ENCODE data around the gene ENKD1. TPM values are rescaled to one million over a fixed set of nuclear protein-coding genes. Genes with fewer than 3 reads are reported as not detected.

ENKD1 gene
- total RNA-seq, 2 donors from 2014 or later = 6.1 to 6.8 TPM

DNA sequence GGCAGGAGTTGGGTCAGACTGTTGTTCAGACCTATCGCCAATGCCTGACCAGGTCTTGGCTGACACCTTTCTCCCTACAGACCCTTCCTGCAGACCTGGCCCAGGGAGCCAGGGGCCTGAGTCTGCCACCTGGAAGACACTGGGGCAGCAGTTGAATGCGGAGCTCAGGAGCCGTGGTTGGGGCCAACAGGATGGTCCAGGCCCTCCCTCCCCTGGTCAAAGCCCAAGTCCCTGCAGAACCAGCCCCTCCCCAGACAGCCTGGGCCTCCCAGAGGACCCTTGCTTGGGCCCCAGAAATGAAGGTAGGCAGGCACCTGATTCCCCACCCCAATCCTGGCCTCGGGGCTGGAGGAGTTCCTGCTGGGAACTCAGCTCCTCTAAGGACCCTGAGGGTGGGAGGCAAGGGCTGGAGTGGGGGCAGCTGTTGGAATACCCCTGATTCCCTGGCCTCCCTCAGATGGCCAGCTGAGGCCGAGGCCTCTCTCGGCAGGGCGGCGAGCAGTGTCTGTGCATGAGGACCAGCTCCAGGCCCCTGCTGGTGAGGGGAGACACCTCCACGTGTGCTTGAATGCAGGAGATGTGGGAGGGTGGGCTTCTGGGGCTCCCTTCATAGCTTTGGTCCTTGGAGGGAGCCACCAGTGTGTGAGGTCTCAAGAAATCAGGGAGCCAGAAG is 10.1 kb downstream of the ENKD1 start:
- Mint-ChIP-seq H3K36me3 (ENCODE audit: low read depth) (peaks cover 5% of the 10 kb centered on the region), H3K27me3 (no peaks in the 10 kb centered on the region), H3K4me1 (peaks cover 18% of the 10 kb centered on the region), H3K27ac (no peak overlapping the region), H3K4me3 (no peak overlapping the region)
- DNase-seq = no peak
- H3K9me3 ChIP-seq (ENCODE audit: control insufficient read depth, low read length, poor library complexity, severe bottlenecking) = no peaks in the 10 kb centered on the region
- no peak for ATAC-seq

GRCh38 chr16:67655363-67655762 is 11.2 kb downstream of the ENKD1 start:
- DNase-seq (no peak), ATAC-seq (no peak)
- peaks cover 10% of the 10 kb centered on the region for H3K36me3 Mint-ChIP-seq (ENCODE audit: low read depth)
- H3K4me1 Mint-ChIP-seq = peaks cover 18% of the 10 kb centered on the region
- no peak overlapping the region for H3K4me3 Mint-ChIP-seq
- H3K27ac Mint-ChIP-seq = peak overlapping the region; percentile 49
- no peaks in the 10 kb centered on the region for H3K9me3 ChIP-seq (ENCODE audit: control insufficient read depth, low read length, poor library complexity, severe bottlenecking)
- no peaks in the 10 kb centered on the region for H3K27me3 Mint-ChIP-seq

DNA sequence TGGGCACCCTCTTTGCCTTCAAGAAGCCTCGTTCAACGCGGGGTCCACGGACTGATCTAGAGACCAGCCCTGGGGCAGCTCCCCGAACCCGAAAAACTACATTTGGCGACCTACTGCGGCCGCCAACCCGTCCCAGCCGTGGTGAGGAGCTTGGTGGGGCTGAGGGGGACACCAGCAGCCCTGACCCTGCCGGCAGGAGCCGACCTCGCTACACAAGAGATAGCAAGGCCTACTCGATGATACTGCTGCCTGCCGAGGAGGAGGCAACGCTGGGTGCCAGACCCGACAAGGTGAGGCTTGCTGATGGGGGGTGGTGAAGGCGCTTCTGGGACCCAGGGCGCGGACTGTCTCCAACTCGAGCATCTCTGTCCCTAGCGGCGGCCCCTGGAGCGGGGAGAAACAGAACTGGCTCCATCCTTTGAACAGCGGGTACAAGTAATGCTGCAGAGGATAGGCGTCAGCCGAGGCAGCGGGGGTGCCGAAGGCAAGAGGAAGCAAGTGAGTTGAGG is 12.1 kb downstream of the ENKD1 start:
- no peak overlapping the region for H3K4me3 Mint-ChIP-seq
- no peak for DNase-seq
- H3K27ac Mint-ChIP-seq = no peak overlapping the region
- no peaks in the 10 kb centered on the region for H3K27me3 Mint-ChIP-seq
- no peaks in the 10 kb centered on the region for H3K9me3 ChIP-seq (ENCODE audit: control insufficient read depth, low read length, poor library complexity, severe bottlenecking)
- peaks cover 21% of the 10 kb centered on the region for H3K4me1 Mint-ChIP-seq
- ATAC-seq = no peak
- peaks cover 13% of the 10 kb centered on the region for H3K36me3 Mint-ChIP-seq (ENCODE audit: low read depth)

DNA sequence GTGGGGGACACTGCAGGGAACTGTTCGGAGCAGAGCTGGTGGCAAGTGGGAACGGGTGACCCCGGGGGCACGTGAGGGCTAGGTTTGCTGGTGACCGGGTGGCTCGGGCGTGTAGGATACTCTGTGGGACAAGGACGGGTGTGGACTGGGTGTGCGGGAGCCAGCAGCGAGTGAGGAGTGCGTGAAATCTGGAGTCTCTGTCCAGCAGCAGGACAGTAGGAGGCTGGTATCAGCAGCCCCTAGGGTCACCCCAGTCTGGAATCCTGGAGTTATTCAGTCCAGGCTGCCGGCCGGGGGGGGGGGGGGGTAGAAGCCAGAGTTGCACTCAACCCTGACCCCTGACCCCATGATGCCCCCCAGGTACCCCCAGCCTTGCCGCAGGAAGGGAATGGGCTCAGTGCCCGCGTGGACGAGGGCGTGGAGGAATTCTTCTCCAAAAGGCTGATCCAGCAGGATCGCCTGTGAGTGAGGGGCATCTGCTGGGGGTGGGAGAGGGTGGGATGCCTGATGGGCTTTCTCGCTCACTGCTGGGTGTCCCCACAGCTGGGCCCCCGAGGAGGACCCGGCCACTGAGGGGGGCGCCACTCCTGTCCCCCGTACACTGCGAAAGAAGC is 12.7 kb downstream of the ENKD1 start:
- H3K9me3 ChIP-seq (ENCODE audit: control insufficient read depth, low read length, poor library complexity, severe bottlenecking) = no peaks in the 10 kb centered on the region
- no peak for ATAC-seq
- Mint-ChIP-seq H3K27me3 (no peaks in the 10 kb centered on the region), H3K27ac (no peak overlapping the region), H3K4me1 (peaks cover 16% of the 10 kb centered on the region), H3K4me3 (no peak overlapping the region), H3K36me3 (ENCODE audit: low read depth) (peaks cover 13% of the 10 kb centered on the region)
- no peak for DNase-seq

DNA sequence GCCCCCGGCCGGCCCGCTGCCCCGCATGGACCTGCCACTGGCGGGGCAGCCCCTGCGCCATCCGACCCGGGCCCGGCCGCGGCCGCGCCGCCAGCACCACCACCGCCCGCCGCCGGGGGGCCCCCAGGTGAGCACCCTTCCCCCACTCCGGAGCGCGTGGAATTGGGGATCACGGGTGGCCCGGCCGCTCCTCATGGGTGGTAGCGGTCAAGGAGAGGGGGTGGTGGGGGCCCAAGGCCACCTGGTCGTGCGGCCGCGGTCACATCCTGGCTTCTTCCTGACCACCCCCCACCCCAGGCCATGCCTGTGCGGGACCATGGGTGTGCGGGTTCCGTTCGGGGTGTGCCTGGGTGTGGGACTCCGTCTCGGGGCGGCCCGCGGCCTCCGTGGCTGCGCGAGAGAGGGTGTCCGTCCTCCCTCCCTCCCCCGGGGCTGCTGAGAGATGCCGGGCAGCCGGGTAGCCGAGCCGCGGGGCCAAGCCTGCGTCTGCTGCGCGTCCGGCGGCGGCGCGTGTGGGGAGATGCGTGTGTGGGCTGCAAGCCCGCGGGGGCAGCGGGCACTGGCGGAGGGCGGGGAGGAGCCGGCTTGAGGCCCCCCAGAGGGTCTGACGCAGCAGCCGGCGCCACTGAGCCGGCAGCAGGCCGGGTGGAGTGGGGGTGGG is 13.3 kb downstream of the ENKD1 start:
- Mint-ChIP-seq H3K27me3 (no peaks in the 10 kb centered on the region), H3K4me3 (no peak overlapping the region), H3K36me3 (ENCODE audit: low read depth) (peaks cover 13% of the 10 kb centered on the region), H3K4me1 (peaks cover 16% of the 10 kb centered on the region), H3K27ac (no peak overlapping the region)
- no peaks in the 10 kb centered on the region for H3K9me3 ChIP-seq (ENCODE audit: control insufficient read depth, low read length, poor library complexity, severe bottlenecking)
- no peak for ATAC-seq
- no peak for DNase-seq

GRCh38 chr16:67652578-67653127 is 13.9 kb downstream of the ENKD1 start:
- Mint-ChIP-seq H3K27ac (no peak overlapping the region), H3K4me3 (no peak overlapping the region), H3K36me3 (ENCODE audit: low read depth) (peaks cover 13% of the 10 kb centered on the region), H3K4me1 (peaks cover 16% of the 10 kb centered on the region), H3K27me3 (no peaks in the 10 kb centered on the region)
- ATAC-seq (no peak), DNase-seq (no peak)
- no peaks in the 10 kb centered on the region for H3K9me3 ChIP-seq (ENCODE audit: control insufficient read depth, low read length, poor library complexity, severe bottlenecking)

GRCh38 chr16:67651847-67652246 is 14.7 kb downstream of the ENKD1 start:
- H3K27ac Mint-ChIP-seq = peak overlapping the region; percentile 91
- H3K9me3 ChIP-seq (ENCODE audit: control insufficient read depth, low read length, poor library complexity, severe bottlenecking) = no peaks in the 10 kb centered on the region
- peaks cover 13% of the 10 kb centered on the region for H3K36me3 Mint-ChIP-seq (ENCODE audit: low read depth)
- ATAC-seq = no peak
- H3K27me3 Mint-ChIP-seq = no peaks in the 10 kb centered on the region
- DNase-seq = no peak
- H3K4me1 Mint-ChIP-seq = peaks cover 16% of the 10 kb centered on the region
- H3K4me3 Mint-ChIP-seq = no peak overlapping the region

DNA sequence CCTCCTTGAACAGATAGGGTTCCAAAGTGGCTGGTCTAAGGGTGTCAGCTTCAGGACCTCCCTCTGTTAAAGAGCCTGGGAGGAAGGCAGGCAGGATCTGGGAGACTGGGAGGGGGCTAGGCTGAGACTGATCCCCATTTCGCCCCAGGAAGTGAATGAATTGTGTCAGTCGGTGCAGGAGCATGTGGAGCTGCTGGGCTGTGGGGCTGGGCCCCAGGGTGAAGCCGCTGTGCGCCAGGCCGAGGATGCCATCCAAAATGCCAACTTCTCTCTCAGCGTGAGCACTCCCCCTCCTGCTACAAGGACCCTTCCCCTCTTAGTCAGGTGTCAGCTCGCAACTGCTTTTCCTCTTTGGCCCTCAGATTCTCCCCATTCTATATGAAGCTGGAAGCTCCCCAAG is 15.5 kb downstream of the ENKD1 start:
- peak overlapping the region; percentile 91 for H3K27ac Mint-ChIP-seq
- no peaks in the 10 kb centered on the region for H3K27me3 Mint-ChIP-seq
- H3K9me3 ChIP-seq (ENCODE audit: control insufficient read depth, low read length, poor library complexity, severe bottlenecking) = no peaks in the 10 kb centered on the region
- H3K36me3 Mint-ChIP-seq (ENCODE audit: low read depth) = peaks cover 13% of the 10 kb centered on the region
- no peak overlapping the region for H3K4me3 Mint-ChIP-seq
- ATAC-seq = no peak
- H3K4me1 Mint-ChIP-seq = peaks cover 18% of the 10 kb centered on the region
- no peak for DNase-seq

GRCh38 chr16:67650023-67650422 is 16.5 kb downstream of the ENKD1 start:
- H3K4me3 Mint-ChIP-seq = no peak overlapping the region
- H3K27ac Mint-ChIP-seq = peak overlapping the region; percentile 91

DNA sequence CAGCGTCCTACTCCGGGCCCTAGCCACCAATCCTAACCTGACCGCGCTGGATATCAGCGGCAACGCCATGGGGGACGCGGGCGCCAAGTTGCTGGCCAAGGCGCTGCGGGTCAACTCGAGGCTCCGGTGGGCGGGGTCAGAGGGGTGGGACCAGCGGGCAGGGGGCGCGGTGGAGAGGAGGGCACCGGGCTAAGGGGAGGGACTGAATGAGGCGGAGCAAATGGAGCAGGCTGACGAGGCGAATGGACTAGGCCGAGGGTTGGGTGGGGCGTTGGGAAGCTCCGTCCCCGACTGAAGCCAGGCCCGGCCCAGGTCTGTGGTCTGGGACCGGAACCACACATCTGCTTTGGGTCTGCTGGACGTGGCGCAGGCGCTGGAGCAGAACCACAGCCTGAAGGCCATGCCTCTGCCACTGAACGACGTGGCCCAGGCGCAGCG is 17.0 kb downstream of the ENKD1 start:
- no peaks in the 10 kb centered on the region for H3K9me3 ChIP-seq (ENCODE audit: control insufficient read depth, low read length, poor library complexity, severe bottlenecking)
- Mint-ChIP-seq H3K4me1 (peaks cover 18% of the 10 kb centered on the region), H3K4me3 (no peak overlapping the region), H3K27ac (no peak overlapping the region), H3K27me3 (no peaks in the 10 kb centered on the region), H3K36me3 (ENCODE audit: low read depth) (peaks cover 8% of the 10 kb centered on the region)
- ATAC-seq (no peak), DNase-seq (no peak)

More at GRCh38 chr16:67650023-67650422, 16.5 kb downstream of the ENKD1 start:
- no peak for DNase-seq
- H3K27me3 Mint-ChIP-seq = no peaks in the 10 kb centered on the region
- peaks cover 16% of the 10 kb centered on the region for H3K4me1 Mint-ChIP-seq
- no peaks in the 10 kb centered on the region for H3K9me3 ChIP-seq (ENCODE audit: control insufficient read depth, low read length, poor library complexity, severe bottlenecking)
- H3K36me3 Mint-ChIP-seq (ENCODE audit: low read depth) = peaks cover 8% of the 10 kb centered on the region
- no peak for ATAC-seq

- Mint-ChIP-seq H3K27me3 (no peaks in the 10 kb centered on the region), H3K36me3 (ENCODE audit: low read depth) (peaks cover 8% of the 10 kb centered on the region), H3K4me3 (no peak overlapping the region), H3K4me1 (peaks cover 20% of the 10 kb centered on the region), H3K27ac (no peak overlapping the region)
- H3K9me3 ChIP-seq (ENCODE audit: control insufficient read depth, low read length, poor library complexity, severe bottlenecking) = no peaks in the 10 kb centered on the region
- ATAC-seq (no peak), DNase-seq (no peak)
Measured at GRCh38 chr16:67648764-67649407, 17.7 kb downstream of the ENKD1 start.

- DNase-seq = no peak
- no peak for ATAC-seq
- Mint-ChIP-seq H3K27me3 (no peaks in the 10 kb centered on the region), H3K4me1 (peaks cover 20% of the 10 kb centered on the region), H3K36me3 (ENCODE audit: low read depth) (peaks cover 8% of the 10 kb centered on the region), H3K4me3 (no peak overlapping the region), H3K27ac (no peak overlapping the region)
- H3K9me3 ChIP-seq (ENCODE audit: control insufficient read depth, low read length, poor library complexity, severe bottlenecking) = no peaks in the 10 kb centered on the region
Measured at GRCh38 chr16:67648088-67648763, 18.3 kb downstream of the ENKD1 start.
